Choroid plexus epithelial cell (primary cell): ENCODE data around the gene ELOVL1.
"Not testable (repeated sequence)": the region's sequence is repeated elsewhere in the genome, so short reads cannot be mapped to it uniquely, and the experiment has no call there.

ENCODE experiments used
- DNase-seq: peaks from one replicate; pipeline ENCODE4 v3.0.0-alpha.2; 2010; ENCODE audit warnings: low read depth
- H3K4me3 ChIP-seq: 2 replicates; pipeline ENCODE4 v1.5.1; 2011; ENCODE audit warnings: low read depth, mild to moderate bottlenecking, control low read depth, low read length, moderate library complexity
- CTCF ChIP-seq: conservative IDR thresholded peaks from 2 replicates; pipeline ENCODE4 v1.5.1; 2011; ENCODE audit warnings: low read depth, mild to moderate bottlenecking, control low read depth, inconsistent platforms, low read length, moderate library complexity

The ELOVL1 gene

GRCh38 chr1:43381612-43382011 lies 13.8 kb upstream of the ELOVL1 start:
- DNase-seq: no peak
- no peak overlapping the region for H3K4me3 ChIP-seq
- TF ChIP-seq CTCF: no peak

GRCh38 chr1:43379476-43379875 lies 11.7 kb upstream of the ELOVL1 start:
- no peak for DNase-seq
- no peak for TF ChIP-seq CTCF
- no peak overlapping the region for H3K4me3 ChIP-seq

GRCh38 chr1:43377831-43378230 lies 10.0 kb upstream of the ELOVL1 start:
- TF ChIP-seq CTCF: no peak
- no peak for DNase-seq
- H3K4me3 ChIP-seq: no peak overlapping the region

- H3K4me3 ChIP-seq: no peak overlapping the region
- DNase-seq: no peak
- no peak for TF ChIP-seq CTCF
Observed at GRCh38 chr1:43376723-43377235, 9.0 kb upstream of the ELOVL1 start.

GRCh38 chr1:43373066-43373940 lies 5.5 kb upstream of the ELOVL1 start:
- H3K4me3 ChIP-seq: no peak overlapping the region
- no peak for TF ChIP-seq CTCF
- DNase-seq: peak; percentile 64

- H3K4me3 ChIP-seq: no peak overlapping the region
- no peak for TF ChIP-seq CTCF
- no peak for DNase-seq
Observed at GRCh38 chr1:43372172-43372571, 4.4 kb upstream of the ELOVL1 start.

- no peak overlapping the region for H3K4me3 ChIP-seq
- DNase-seq: no peak
- no peak for TF ChIP-seq CTCF
Observed at GRCh38 chr1:43370564-43370963, 2.8 kb upstream of the ELOVL1 start.

GRCh38 chr1:43369779-43370178 lies 2.0 kb upstream of the ELOVL1 start:
- H3K4me3 ChIP-seq, DNase-seq: not testable (repeated sequence)
